ENCODE results near the gene POLR2L. TPM values are rescaled to one million over a fixed set of nuclear protein-coding genes. Genes with fewer than 3 reads are reported as not detected.

POLR2L gene
- total RNA-seq, 1 experiment from 2014 or later, result 211 TPM

- H3K36me3 ChIP-seq (ENCODE audit: control insufficient read depth in 1 of 2, insufficient read depth in 2 of 2, low read length in 2 of 2), result no peaks in the 10 kb centered on the region
- H3K9me3 ChIP-seq (ENCODE audit: control insufficient read depth in 1 of 2, insufficient read depth in 1 of 2, low read depth in 1 of 2, low read length in 2 of 2), result no peaks in the 10 kb centered on the region
- H3K4me3 ChIP-seq (replicated peaks in 1 of 2; ENCODE audit: low read depth in 1 of 2, low read length in 2 of 2), result no peak overlapping the region
- H3K27ac ChIP-seq (ENCODE audit: low read depth, low read length), result no peak overlapping the region
- H3K4me2 ChIP-seq (ENCODE audit: low read length), result no peak overlapping the region
- intact Hi-C loops (cut with micrococcal nuclease), result no loop called here
- ChIA-PET CTCF (interaction anchor here (0.7 kb wide), 1 partner anchor 389 kb away, joined by 4 read pairs; no protein-coding TSS in a partner anchor), POLR2A (no interaction called here), RAD21 (ENCODE audit: low non-redundant PET in 1 of 2, low total read pairs in 2 of 2, uncharacterized antibody in 2 of 2, unreplicated experiment in 2 of 2) (no interaction called here)
- H3K79me2 ChIP-seq (ENCODE audit: insufficient read depth, low read length), result no peaks in the 10 kb centered on the region
- H3K4me1 ChIP-seq (ENCODE audit: control insufficient read depth in 1 of 2, insufficient read depth in 2 of 2, low read length in 2 of 2), result peaks cover 7 to 34% of the 10 kb centered on the region in 2 experiments
- DNase-seq (ENCODE audit: low read depth, low spot score), result no peak
- H4K20me1 ChIP-seq (ENCODE audit: insufficient read depth), result no peaks in the 10 kb centered on the region
- H3K9me2 ChIP-seq (ENCODE audit: insufficient read depth), result no peaks in the 10 kb centered on the region
- no peaks in the 10 kb centered on the region for H3K27me3 ChIP-seq (ENCODE audit: insufficient read depth, low read length)
- TF ChIP-seq ELF1 (IDR thresholded peaks at IDR 0.05; ENCODE audit: borderline replicate concordance, low read depth), result no peak
- no peak for TF ChIP-seq SIN3A (IDR thresholded peaks at IDR 0.05; ENCODE audit: low read depth)
- TF ChIP-seq CTCF (IDR thresholded peaks at IDR 0.05 in 2 of 3, conservative IDR thresholded peaks at IDR 0.05 in 1 of 3; ENCODE audit: borderline replicate concordance in 1 of 3, insufficient read depth in 1 of 3, low read depth in 2 of 3, low read length in 2 of 3), result no peak
- TF ChIP-seq EGR1 (IDR thresholded peaks at IDR 0.05; ENCODE audit: low read depth), result no peak
- TF ChIP-seq ZNF274 (IDR thresholded peaks at IDR 0.05; ENCODE audit: low read depth, low read length), result no peak
- TF ChIP-seq ATF3 (IDR thresholded peaks at IDR 0.05), result no peak
- TF ChIP-seq TCF7L2 (IDR thresholded peaks at IDR 0.05; ENCODE audit: borderline replicate concordance, extremely low read depth, insufficient read depth, insufficient read length), result no peak
- TF ChIP-seq RAD21 (IDR thresholded peaks at IDR 0.05; ENCODE audit: low read depth), result no peak
- TF ChIP-seq ZBTB33 (IDR thresholded peaks at IDR 0.05; ENCODE audit: extremely low read depth, insufficient replicate concordance, low read length), result no peak
- no peak for TF ChIP-seq POLR2AphosphoS5 (IDR thresholded peaks at IDR 0.05; ENCODE audit: low read depth, low read length)
- TF ChIP-seq YY1 (IDR thresholded peaks at IDR 0.05; ENCODE audit: extremely low read depth, insufficient replicate concordance, low read depth, low read length), result no peak
- TF ChIP-seq FOSL1 (IDR thresholded peaks at IDR 0.05; ENCODE audit: low read depth), result no peak
- no peak for TF ChIP-seq SRF (IDR thresholded peaks at IDR 0.05; ENCODE audit: low read depth)
- TF ChIP-seq JUND (IDR thresholded peaks at IDR 0.05), result no peak
- TF ChIP-seq MAX (IDR thresholded peaks at IDR 0.05), result no peak
- TF ChIP-seq CEBPB (IDR thresholded peaks at IDR 0.05; ENCODE audit: low read depth), result no peak
- TF ChIP-seq SP1 (IDR thresholded peaks at IDR 0.05; ENCODE audit: low read depth), result no peak
- TF ChIP-seq EZH2phosphoT487 (IDR thresholded peaks at IDR 0.05; ENCODE audit: borderline replicate concordance), result no peak
- H3K9ac ChIP-seq (ENCODE audit: low read length), result no peak overlapping the region
- no peak for ATAC-seq
- BruUV-seq (replicated peaks), result no TSS peak
- no peak overlapping the region for H2AFZ ChIP-seq (ENCODE audit: low read depth, low read length, poor library complexity, severe bottlenecking)
These were observed 20.3 kb upstream of the POLR2L start for GRCh38 chr11:862696-863022.
